SK-N-SH treated with all-trans-retinoic acid at 6 μM for 48 hours (cell line): ENCODE results near the gene FLRT2.

ENCODE experiments used
- ATAC-seq: fragments of 200-7000 bp; cut with Tn5 transposase; 3 replicates; pipeline ENCODE4 v1.9.1; 2020; ENCODE audit warnings: mild to moderate bottlenecking, moderate library complexity
- ARNTL ChIP-seq: fragments of 450-650 bp; formaldehyde crosslinking; IDR thresholded peaks from 2 replicates; pipeline ENCODE4 v1.5.0; 2020; ENCODE audit warnings: low read depth, mild to moderate bottlenecking, moderate library complexity, borderline replicate concordance
- BACH2 ChIP-seq: fragments of 250-450 bp; sonication (Bioruptor Pico); IDR thresholded peaks from 2 replicates; pipeline ENCODE4 v1.9.0; 2021; ENCODE audit warnings: mild to moderate bottlenecking, borderline replicate concordance
- CSDC2 ChIP-seq: fragments of 250-450 bp; sonication (Bioruptor Pico); IDR thresholded peaks from 2 replicates; pipeline ENCODE4 v1.5.0; 2020; ENCODE audit warnings: mild to moderate bottlenecking, moderate library complexity
- GLIS3 ChIP-seq: fragments of 250-450 bp; sonication (Bioruptor Pico); IDR thresholded peaks from 2 replicates; pipeline ENCODE4 v1.5.0; 2020; ENCODE audit warnings: mild to moderate bottlenecking, moderate library complexity
- ISL1 ChIP-seq: fragments of 250-450 bp; sonication (Bioruptor Pico); IDR thresholded peaks from 2 replicates; pipeline ENCODE4 v2.1.2; 2022; ENCODE audit warnings: mild to moderate bottlenecking, moderate library complexity
- OSR1 ChIP-seq: fragments of 250-450 bp; sonication (Bioruptor Pico); IDR thresholded peaks from 2 replicates; pipeline ENCODE4 v1.8.0; 2022; ENCODE audit warnings: moderate library complexity, mild to moderate bottlenecking, inconsistent platforms
- RARB ChIP-seq: fragments of 250-450 bp; sonication (Bioruptor Pico); IDR thresholded peaks from 2 replicates; pipeline ENCODE4 v1.8.0; 2021; ENCODE audit warnings: mild to moderate bottlenecking, moderate library complexity
- SNAI2 ChIP-seq: fragments of 250-450 bp; sonication (Bioruptor Pico); IDR thresholded peaks from 2 replicates; pipeline ENCODE4 v1.5.0; 2020; ENCODE audit warnings: mild to moderate bottlenecking, moderate library complexity
- TOX ChIP-seq: fragments of 250-450 bp; sonication (Bioruptor Pico); IDR thresholded peaks from 2 replicates; pipeline ENCODE4 v1.8.0; 2021; ENCODE audit warnings: mild to moderate bottlenecking, moderate library complexity, borderline replicate concordance
- ZC3H10 ChIP-seq: fragments of 250-450 bp; sonication (Bioruptor Pico); IDR thresholded peaks from 2 replicates; pipeline ENCODE4 v1.5.1; 2021; ENCODE audit warnings: mild to moderate bottlenecking, moderate library complexity
- ZFP3 ChIP-seq: fragments of 250-450 bp; sonication (Bioruptor Pico); IDR thresholded peaks from 2 replicates; pipeline ENCODE4 v1.5.0; 2020; ENCODE audit warnings: mild to moderate bottlenecking, moderate library complexity
- ZFP30 ChIP-seq: fragments of 450-650 bp; formaldehyde crosslinking; IDR thresholded peaks from 2 replicates; pipeline ENCODE4 v1.5.0; 2022; ENCODE audit warnings: mild to moderate bottlenecking, moderate library complexity
- ZNF565 ChIP-seq: fragments of 450-650 bp; formaldehyde crosslinking; conservative IDR thresholded peaks from 2 replicates; pipeline ENCODE4 v1.5.0; 2020; ENCODE audit warnings: low read depth, mild to moderate bottlenecking, moderate library complexity
- ZNF70 ChIP-seq: fragments of 450-650 bp; formaldehyde crosslinking; IDR thresholded peaks from 2 replicates; pipeline ENCODE4 v1.5.0; 2020; ENCODE audit warnings: mild to moderate bottlenecking, moderate library complexity
- ZNF8 ChIP-seq: fragments of 450-650 bp; formaldehyde crosslinking; IDR thresholded peaks from 2 replicates; pipeline ENCODE4 v1.5.0; 2020; ENCODE audit warnings: mild to moderate bottlenecking, moderate library complexity
- TF ChIP-seq, protein P1 (sequence below): fragments of 250-450 bp; sonication (Bioruptor Pico); IDR thresholded peaks from 2 replicates; pipeline ENCODE4 v1.8.0; 2021; ENCODE audit warnings: low read depth, mild to moderate bottlenecking, moderate library complexity, borderline replicate concordance
- TF ChIP-seq, protein P2 (sequence below): fragments of 250-450 bp; sonication (Bioruptor Pico); IDR thresholded peaks from 2 replicates; pipeline ENCODE4 v1.8.0; 2020; ENCODE audit warnings: mild to moderate bottlenecking, moderate library complexity, borderline replicate concordance
- TF ChIP-seq, protein P3 (sequence below): fragments of 250-450 bp; sonication (Bioruptor Pico); IDR thresholded peaks from 2 replicates; pipeline ENCODE4 v1.5.1; 2020; ENCODE audit warnings: low read depth, mild to moderate bottlenecking, moderate library complexity
- TF ChIP-seq, protein P4 (sequence below): fragments of 250-450 bp; sonication (Bioruptor Pico); IDR thresholded peaks from 2 replicates; pipeline ENCODE4 v1.5.0; 2020; ENCODE audit warnings: mild to moderate bottlenecking, moderate library complexity
- TF ChIP-seq, protein P5 (sequence below): fragments of 250-450 bp; sonication (Bioruptor Pico); IDR thresholded peaks from 2 replicates; pipeline ENCODE4 v1.5.1; 2021; ENCODE audit warnings: mild to moderate bottlenecking, moderate library complexity

FLRT2 gene

DNA sequence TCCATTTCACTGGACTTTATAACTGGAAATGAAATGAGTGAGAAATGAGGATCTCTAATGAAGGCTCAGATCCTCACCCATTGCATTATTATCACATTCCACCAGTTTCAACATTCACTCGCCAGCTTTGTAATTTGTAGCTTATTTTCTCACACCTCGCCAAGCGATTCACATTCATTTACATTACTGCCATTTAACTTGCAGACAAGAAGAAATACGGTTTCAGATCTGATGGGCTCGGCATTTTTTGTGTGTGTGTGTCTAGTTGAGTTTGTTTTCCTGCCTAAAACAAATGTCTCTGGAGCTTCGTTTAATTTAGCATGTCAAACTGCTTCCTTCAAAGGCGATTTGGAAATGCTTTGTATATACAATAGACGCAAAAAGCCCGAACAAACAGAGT, 132.2 kb downstream of the FLRT2 start:
- no peak for ATAC-seq
- TF ChIP-seq TOX (CRISPR knock-in tag), result no peak
- TF ChIP-seq, protein P1, sequence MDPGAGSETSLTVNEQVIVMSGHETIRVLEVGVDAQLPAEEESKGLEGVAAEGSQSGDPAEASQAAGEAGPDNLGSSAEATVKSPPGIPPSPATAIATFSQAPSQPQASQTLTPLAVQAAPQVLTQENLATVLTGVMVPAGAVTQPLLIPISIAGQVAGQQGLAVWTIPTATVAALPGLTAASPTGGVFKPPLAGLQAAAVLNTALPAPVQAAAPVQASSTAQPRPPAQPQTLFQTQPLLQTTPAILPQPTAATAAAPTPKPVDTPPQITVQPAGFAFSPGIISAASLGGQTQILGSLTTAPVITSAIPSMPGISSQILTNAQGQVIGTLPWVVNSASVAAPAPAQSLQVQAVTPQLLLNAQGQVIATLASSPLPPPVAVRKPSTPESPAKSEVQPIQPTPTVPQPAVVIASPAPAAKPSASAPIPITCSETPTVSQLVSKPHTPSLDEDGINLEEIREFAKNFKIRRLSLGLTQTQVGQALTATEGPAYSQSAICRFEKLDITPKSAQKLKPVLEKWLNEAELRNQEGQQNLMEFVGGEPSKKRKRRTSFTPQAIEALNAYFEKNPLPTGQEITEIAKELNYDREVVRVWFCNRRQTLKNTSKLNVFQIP (CRISPR knock-in tag), result no peak
- no peak for TF ChIP-seq ZC3H10 (CRISPR knock-in tag)
- no peak for TF ChIP-seq ISL1 (CRISPR knock-in tag)
- no peak for TF ChIP-seq BACH2
- TF ChIP-seq, protein P2, sequence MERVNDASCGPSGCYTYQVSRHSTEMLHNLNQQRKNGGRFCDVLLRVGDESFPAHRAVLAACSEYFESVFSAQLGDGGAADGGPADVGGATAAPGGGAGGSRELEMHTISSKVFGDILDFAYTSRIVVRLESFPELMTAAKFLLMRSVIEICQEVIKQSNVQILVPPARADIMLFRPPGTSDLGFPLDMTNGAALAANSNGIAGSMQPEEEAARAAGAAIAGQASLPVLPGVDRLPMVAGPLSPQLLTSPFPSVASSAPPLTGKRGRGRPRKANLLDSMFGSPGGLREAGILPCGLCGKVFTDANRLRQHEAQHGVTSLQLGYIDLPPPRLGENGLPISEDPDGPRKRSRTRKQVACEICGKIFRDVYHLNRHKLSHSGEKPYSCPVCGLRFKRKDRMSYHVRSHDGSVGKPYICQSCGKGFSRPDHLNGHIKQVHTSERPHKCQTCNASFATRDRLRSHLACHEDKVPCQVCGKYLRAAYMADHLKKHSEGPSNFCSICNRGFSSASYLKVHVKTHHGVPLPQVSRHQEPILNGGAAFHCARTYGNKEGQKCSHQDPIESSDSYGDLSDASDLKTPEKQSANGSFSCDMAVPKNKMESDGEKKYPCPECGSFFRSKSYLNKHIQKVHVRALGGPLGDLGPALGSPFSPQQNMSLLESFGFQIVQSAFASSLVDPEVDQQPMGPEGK (CRISPR knock-in tag), result no peak
- no peak for TF ChIP-seq ZFP3 (CRISPR knock-in tag)
- no peak for TF ChIP-seq RARB
- TF ChIP-seq CSDC2, result no peak
- TF ChIP-seq, protein P3, sequence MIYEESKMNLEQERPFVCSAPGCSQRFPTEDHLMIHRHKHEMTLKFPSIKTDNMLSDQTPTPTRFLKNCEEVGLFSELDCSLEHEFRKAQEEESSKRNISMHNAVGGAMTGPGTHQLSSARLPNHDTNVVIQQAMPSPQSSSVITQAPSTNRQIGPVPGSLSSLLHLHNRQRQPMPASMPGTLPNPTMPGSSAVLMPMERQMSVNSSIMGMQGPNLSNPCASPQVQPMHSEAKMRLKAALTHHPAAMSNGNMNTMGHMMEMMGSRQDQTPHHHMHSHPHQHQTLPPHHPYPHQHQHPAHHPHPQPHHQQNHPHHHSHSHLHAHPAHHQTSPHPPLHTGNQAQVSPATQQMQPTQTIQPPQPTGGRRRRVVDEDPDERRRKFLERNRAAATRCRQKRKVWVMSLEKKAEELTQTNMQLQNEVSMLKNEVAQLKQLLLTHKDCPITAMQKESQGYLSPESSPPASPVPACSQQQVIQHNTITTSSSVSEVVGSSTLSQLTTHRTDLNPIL (CRISPR knock-in tag), result no peak
- TF ChIP-seq, protein P4, sequence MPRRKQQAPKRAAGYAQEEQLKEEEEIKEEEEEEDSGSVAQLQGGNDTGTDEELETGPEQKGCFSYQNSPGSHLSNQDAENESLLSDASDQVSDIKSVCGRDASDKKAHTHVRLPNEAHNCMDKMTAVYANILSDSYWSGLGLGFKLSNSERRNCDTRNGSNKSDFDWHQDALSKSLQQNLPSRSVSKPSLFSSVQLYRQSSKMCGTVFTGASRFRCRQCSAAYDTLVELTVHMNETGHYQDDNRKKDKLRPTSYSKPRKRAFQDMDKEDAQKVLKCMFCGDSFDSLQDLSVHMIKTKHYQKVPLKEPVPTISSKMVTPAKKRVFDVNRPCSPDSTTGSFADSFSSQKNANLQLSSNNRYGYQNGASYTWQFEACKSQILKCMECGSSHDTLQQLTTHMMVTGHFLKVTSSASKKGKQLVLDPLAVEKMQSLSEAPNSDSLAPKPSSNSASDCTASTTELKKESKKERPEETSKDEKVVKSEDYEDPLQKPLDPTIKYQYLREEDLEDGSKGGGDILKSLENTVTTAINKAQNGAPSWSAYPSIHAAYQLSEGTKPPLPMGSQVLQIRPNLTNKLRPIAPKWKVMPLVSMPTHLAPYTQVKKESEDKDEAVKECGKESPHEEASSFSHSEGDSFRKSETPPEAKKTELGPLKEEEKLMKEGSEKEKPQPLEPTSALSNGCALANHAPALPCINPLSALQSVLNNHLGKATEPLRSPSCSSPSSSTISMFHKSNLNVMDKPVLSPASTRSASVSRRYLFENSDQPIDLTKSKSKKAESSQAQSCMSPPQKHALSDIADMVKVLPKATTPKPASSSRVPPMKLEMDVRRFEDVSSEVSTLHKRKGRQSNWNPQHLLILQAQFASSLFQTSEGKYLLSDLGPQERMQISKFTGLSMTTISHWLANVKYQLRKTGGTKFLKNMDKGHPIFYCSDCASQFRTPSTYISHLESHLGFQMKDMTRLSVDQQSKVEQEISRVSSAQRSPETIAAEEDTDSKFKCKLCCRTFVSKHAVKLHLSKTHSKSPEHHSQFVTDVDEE (CRISPR knock-in tag), result no peak
- no peak for TF ChIP-seq ARNTL (CRISPR knock-in tag)
- TF ChIP-seq ZNF8 (CRISPR knock-in tag), result no peak
- no peak for TF ChIP-seq ZNF70 (CRISPR knock-in tag)
- no peak for TF ChIP-seq ZFP30
- TF ChIP-seq, protein P5, sequence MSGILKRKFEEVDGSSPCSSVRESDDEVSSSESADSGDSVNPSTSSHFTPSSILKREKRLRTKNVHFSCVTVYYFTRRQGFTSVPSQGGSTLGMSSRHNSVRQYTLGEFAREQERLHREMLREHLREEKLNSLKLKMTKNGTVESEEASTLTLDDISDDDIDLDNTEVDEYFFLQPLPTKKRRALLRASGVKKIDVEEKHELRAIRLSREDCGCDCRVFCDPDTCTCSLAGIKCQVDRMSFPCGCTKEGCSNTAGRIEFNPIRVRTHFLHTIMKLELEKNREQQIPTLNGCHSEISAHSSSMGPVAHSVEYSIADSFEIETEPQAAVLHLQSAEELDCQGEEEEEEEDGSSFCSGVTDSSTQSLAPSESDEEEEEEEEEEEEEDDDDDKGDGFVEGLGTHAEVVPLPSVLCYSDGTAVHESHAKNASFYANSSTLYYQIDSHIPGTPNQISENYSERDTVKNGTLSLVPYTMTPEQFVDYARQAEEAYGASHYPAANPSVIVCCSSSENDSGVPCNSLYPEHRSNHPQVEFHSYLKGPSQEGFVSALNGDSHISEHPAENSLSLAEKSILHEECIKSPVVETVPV (CRISPR knock-in tag), result no peak
- no peak for TF ChIP-seq OSR1 (CRISPR knock-in tag)

DNA sequence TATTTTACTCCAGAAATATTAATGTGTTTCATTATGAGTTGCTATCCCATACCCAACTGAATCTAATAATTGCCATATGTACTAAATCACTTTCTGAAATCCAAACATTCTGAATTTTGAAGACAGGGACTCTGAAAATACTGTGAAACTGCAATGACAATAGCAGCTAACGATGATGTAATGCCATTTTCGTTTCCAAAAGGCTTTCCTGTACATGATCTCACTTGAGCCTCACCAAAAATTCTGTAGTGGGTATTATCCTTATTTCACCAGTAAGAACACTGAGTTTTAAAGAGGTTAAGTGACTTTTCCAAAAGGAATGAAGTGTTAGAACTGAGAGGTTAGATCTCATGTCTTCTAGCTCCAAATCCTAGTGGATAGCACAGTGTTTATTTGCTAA, 133.3 kb downstream of the FLRT2 start:
- ATAC-seq, result no peak
- no peak for TF ChIP-seq ARNTL (CRISPR knock-in tag)
- no peak for TF ChIP-seq CSDC2
- no peak for TF ChIP-seq RARB
- no peak for TF ChIP-seq GLIS3
- no peak for TF ChIP-seq ZNF70 (CRISPR knock-in tag)

DNA sequence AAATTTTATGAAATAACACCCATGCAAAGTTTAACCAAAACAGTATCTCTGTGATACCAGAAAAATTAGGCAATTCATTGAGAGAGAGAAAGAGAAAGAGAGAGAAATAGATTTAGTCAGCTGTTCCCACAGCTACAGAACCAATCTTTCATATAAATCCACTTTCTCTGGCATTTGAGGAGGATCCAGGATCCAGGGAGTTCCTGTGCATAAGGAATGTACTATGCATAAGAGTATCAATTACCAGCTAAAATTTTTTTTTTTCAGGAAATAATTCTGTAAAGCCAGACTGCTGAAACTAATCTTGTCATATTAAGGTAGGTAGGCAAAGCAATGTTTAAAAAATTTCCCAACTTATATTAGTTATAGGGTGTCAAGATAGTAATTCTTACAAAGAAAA, 133.7 kb downstream of the FLRT2 start:
- no peak for ATAC-seq
- TF ChIP-seq TOX (CRISPR knock-in tag) (no peak), SNAI2 (CRISPR knock-in tag) (no peak), OSR1 (CRISPR knock-in tag) (no peak), ZNF8 (CRISPR knock-in tag) (no peak), ZNF565 (CRISPR knock-in tag) (no peak), ZC3H10 (CRISPR knock-in tag) (no peak), ARNTL (CRISPR knock-in tag) (no peak)
- TF ChIP-seq, protein P4 (CRISPR knock-in tag), result no peak
- TF ChIP-seq, protein P2 (CRISPR knock-in tag), result no peak
- TF ChIP-seq, protein P5 (CRISPR knock-in tag), result no peak
- TF ChIP-seq, protein P3 (CRISPR knock-in tag), result no peak
